DND-41 (cell line): ENCODE data around the gene DCAF11.

Experiments
- ATAC-seq: fragments of 200-7000 bp; cut with Tn5 transposase; 3 replicates; pipeline ENCODE4 v1.9.1; 2021; ENCODE audit warnings: low read depth; ENCODE audit not compliant: insufficient read depth
- DNase-seq: peaks from one replicate; pipeline ENCODE4 v3.0.0-alpha.2; 2020
- H2AFZ ChIP-seq: 2 replicates; pipeline ENCODE4 v1.6.0; 2012; ENCODE audit warnings: low read depth, low read length
- H3K27ac ChIP-seq: 2 replicates; pipeline ENCODE4 v1.5.1; 2012; ENCODE audit warnings: low read length, inconsistent platforms
- H3K27me3 ChIP-seq: fragments of 200-600 bp; sonication (generic); 2 replicates; pipeline ENCODE4 v1.6.0; 2012; ENCODE audit warnings: low read length, mild to moderate bottlenecking, inconsistent platforms; ENCODE audit not compliant: insufficient read depth, poor library complexity
- H3K36me3 ChIP-seq: 2 replicates; pipeline ENCODE4 v1.5.1; 2012; ENCODE audit warnings: low read length, inconsistent platforms; ENCODE audit not compliant: insufficient read depth
- H3K4me1 ChIP-seq: 2 replicates; pipeline ENCODE4 v1.5.1; 2012; ENCODE audit warnings: mild to moderate bottlenecking, low read length; ENCODE audit not compliant: insufficient read depth
- H3K4me2 ChIP-seq: 2 replicates; pipeline ENCODE4 v1.6.0; 2012; ENCODE audit warnings: mild to moderate bottlenecking, moderate library complexity, low read length, inconsistent platforms; ENCODE audit not compliant: insufficient read depth
- H3K4me3 ChIP-seq, 2 experiments: fragments of 200-600 bp in 1 of 2; shearing (Covaris generic) in 1 of 2; 2 replicates each; pipeline ENCODE4 v1.5.1; 2012 to 2016; ENCODE audit warnings: inconsistent platforms in 2 of 2, low read length in 2 of 2, mild to moderate bottlenecking in 2 of 2, low read depth in 1 of 2, moderate library complexity in 1 of 2
- H3K79me2 ChIP-seq: 2 replicates; pipeline ENCODE4 v1.6.0; 2012; ENCODE audit warnings: low read length, inconsistent platforms; ENCODE audit not compliant: insufficient read depth
- H3K9ac ChIP-seq: 2 replicates; pipeline ENCODE4 v1.6.0; 2012; ENCODE audit warnings: low read depth, mild to moderate bottlenecking, inconsistent platforms, low read length, moderate library complexity
- H3K9me3 ChIP-seq: 2 replicates; pipeline ENCODE4 v1.5.1; 2012; ENCODE audit warnings: low read length, moderate library complexity, mild to moderate bottlenecking, inconsistent platforms; ENCODE audit not compliant: insufficient read depth, severe bottlenecking
- H4K20me1 ChIP-seq: 2 replicates; pipeline ENCODE4 v1.6.0; 2012; ENCODE audit warnings: low read length; ENCODE audit not compliant: insufficient read depth
- CTCF ChIP-seq: IDR thresholded peaks from 2 replicates; pipeline ENCODE4 v1.5.1; 2012; ENCODE audit warnings: borderline replicate concordance, low read length, moderate library complexity, mild to moderate bottlenecking; ENCODE audit not compliant: poor library complexity, severe bottlenecking; ENCODE audit errors: extremely low read depth
- EZH2 ChIP-seq: IDR thresholded peaks from 3 replicates; pipeline ENCODE4 v1.6.1; 2012; ENCODE audit warnings: borderline replicate concordance, low read depth, mild to moderate bottlenecking, moderate library complexity, low read length, inconsistent platforms; ENCODE audit not compliant: severe bottlenecking

The DCAF11 gene

DNA sequence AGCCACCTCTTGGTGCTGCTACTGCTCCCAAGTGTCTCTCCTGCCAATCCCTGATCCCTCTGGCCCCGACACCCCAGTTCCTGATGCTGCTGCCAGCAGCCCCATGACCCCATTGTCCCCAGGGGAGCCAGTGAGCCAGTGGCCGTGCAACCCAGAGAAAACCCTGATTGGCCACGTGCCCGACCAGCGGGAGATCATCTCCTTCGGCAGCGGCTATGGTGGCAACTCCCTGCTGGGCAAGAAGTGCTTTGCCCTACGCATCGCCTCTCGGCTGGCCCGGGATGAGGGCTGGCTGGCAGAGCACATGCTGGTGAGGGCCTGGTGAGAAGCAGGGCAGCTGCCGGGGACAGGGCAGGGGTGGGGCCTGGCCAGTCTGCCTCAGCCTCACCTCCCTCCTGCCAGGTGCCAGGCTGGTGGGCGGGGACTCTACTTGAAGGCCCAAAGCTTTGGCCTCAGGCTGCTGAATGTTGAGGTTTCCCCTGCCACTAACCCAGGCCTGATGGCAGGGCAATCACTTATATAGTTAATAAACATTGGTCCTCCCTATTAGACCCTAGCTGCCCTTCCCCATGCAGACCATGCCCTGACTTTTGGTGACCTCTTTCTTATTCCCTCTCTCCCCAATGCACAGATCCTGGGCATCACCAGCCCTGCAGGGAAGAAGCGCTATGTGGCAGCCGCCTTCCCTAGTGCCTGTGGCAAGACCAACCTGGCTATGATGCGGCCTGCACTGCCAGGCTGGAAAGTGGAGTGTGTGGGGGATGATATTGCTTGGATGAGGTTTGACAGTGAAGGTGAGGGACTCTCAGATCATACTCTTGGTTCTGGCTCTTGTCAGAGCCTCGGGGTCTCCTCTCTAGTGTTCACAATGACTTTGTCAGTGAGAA lies 15.4 kb upstream of the DCAF11 start:
- H3K9me3 ChIP-seq, result no peaks in the 10 kb centered on the region
- no peak overlapping the region for H3K4me2 ChIP-seq
- no peak overlapping the region for H3K9ac ChIP-seq
- H4K20me1 ChIP-seq, result no peaks in the 10 kb centered on the region
- no peak for TF ChIP-seq CTCF
- no peak for TF ChIP-seq EZH2
- H3K4me1 ChIP-seq, result peaks cover 13% of the 10 kb centered on the region
- no peak for ATAC-seq
- DNase-seq, result no peak
- H3K27ac ChIP-seq, result no peak overlapping the region
- peaks cover 55% of the 10 kb centered on the region for H3K36me3 ChIP-seq
- H2AFZ ChIP-seq, result no peak overlapping the region
- H3K4me3 ChIP-seq, result no peak overlapping the region
- H3K79me2 ChIP-seq, result peaks cover 22% of the 10 kb centered on the region
- H3K27me3 ChIP-seq, result no peaks in the 10 kb centered on the region

- Histone ChIP-seq H3K4me3 (no peak overlapping the region), H3K4me1 (peaks cover 6% of the 10 kb centered on the region), H3K36me3 (peaks cover 55% of the 10 kb centered on the region), H2AFZ (no peak overlapping the region), H4K20me1 (no peaks in the 10 kb centered on the region), H3K9me3 (no peaks in the 10 kb centered on the region), H3K27me3 (no peaks in the 10 kb centered on the region), H3K4me2 (no peak overlapping the region), H3K9ac (no peak overlapping the region), H3K27ac (no peak overlapping the region), H3K79me2 (peaks cover 12% of the 10 kb centered on the region)
- no peak for DNase-seq
- no peak for ATAC-seq
- TF ChIP-seq EZH2, result no peak
- TF ChIP-seq CTCF, result no peak
These were observed 14.2 kb upstream of the DCAF11 start for GRCh38 chr14:24100197-24100981.

DNA sequence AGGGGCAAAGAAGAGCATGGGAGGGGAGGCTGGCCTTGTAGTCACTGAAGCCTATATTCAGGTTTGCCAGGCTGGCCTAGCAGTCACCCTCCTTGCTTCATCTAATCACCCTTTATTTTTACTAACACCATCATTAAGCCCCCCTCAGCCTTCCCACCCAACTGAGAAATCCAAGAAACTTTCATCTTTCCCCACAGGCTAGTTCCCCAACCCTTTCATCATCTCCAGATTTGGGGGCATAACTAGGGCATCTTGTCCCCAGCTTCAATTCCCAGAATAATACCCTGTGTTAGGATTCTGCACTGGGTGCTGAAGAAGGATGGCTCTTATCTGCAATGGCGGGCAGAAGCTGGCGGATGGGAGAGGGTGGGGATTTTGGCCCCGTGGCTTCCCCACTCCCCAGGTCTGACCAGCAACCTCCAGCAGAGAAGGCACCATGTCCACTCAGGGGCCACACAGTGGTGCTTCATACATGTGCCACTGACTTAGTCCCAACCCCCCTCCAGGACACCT lies 13.5 kb upstream of the DCAF11 start:
- Histone ChIP-seq H3K36me3 (peaks cover 55% of the 10 kb centered on the region), H2AFZ (no peak overlapping the region), H3K27me3 (no peaks in the 10 kb centered on the region), H3K4me3 (no peak overlapping the region), H3K4me2 (no peak overlapping the region), H3K9me3 (no peaks in the 10 kb centered on the region), H3K4me1 (no peaks in the 10 kb centered on the region), H3K9ac (no peak overlapping the region), H3K27ac (no peak overlapping the region), H4K20me1 (no peaks in the 10 kb centered on the region), H3K79me2 (peaks cover 6% of the 10 kb centered on the region)
- TF ChIP-seq CTCF (no peak), EZH2 (no peak)
- ATAC-seq, result no peak
- no peak for DNase-seq
